DMS79 (cell line): ENCODE data around the gene ZMYND8.
"Not testable (repeated sequence)": the region's sequence is repeated elsewhere in the genome, so short reads cannot be mapped to it uniquely, and the experiment has no call there.

ENCODE experiments used
- DNase-seq: peaks from one replicate; lab custom pipeline; 2025; lab: John Stamatoyannopoulos, UW

ZMYND8 gene

DNA sequence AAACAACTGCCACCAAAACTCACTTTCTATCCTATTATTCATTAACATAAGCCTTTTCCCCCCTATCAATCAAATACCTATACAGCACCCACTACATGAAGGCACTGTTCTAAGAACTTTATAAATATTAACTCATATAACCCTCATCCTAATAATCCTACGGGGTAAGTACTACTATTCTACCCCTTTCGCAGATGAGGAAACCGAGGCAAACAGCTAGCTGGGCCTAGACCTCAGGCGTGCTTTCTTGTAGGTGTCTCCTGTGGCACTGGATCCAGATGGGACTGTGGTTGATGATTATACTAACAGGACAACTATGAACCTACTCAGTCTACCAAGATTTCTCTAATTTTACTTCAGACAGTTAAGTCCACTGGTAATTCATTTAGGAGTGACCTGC, 131.6 kb downstream of the ZMYND8 start:
- no peak for DNase-seq

DNA sequence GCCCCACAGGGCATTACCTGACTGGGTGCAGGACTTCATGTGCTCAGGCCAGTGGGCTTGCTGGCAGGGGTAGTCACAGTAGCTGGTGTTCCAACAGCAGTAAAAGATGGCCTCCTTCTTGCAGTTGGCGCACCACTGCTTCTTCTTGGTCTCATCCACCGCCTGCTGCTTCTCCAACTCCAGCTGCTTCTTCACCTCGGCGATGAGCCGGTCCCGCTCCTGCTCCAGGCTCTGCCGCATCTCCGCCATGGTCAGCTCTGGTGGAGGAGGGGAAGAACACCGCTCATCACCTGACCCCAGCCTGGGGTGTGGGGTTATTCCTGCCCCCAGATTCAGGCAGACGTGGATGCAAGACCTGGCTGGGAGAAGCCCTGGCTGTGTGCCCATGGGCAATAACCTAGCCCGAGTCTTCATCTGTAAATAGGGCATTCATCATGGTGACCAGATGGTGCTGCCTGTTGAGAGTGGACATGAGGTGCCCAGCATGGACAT, 132.2 kb downstream of the ZMYND8 start:
- no peak for DNase-seq

DNA sequence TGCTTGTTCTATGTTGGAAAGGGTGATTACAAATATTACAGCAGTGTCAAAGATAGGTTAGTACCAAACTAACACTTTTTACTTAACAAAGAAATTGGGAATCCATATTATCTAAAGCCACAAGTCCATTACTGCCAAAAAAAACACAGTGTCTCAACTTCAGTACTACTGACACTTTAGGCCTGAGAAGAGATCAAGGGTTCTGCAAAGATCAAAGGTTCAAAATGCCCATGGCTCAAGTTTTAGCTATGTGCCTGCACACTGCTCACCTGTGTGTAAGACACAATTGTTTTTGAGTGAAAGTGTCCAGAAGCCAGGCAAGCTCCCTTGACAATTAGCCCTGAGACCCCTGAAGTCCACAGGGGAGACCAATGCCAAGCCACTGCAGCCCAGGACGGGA, 132.6 kb downstream of the ZMYND8 start:
- DNase-seq = no peak

DNA sequence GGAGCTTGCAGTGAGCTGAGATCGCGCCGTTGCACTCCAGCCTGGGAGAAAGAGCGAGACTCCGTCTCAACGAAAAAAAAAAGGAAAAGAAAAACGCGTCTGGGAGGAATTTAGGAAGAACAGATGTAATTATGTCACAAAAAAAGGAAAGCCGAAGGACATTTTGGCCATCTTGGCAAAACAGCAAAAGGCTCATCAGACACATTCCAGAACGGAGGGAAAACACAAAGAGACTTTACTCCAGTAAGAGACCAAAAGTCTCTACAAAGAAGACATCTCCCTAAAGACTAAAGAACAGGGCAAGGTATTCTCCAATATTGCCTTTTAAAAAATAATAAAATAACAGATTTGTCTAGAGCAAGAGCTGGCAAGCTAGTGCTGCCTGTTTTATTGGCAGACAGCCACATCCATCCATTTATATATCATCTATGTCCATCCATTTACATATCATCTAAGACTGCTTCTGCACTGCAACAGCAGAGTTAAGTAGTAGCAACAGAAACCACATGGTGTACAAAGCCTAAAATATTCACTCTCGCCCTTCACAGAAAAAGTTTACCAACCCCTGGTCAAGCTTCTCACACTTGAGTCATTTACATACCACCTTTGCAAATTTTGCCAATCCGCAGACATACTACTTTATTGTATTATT, 133.9 kb downstream of the ZMYND8 start:
- DNase-seq = no peak

DNA sequence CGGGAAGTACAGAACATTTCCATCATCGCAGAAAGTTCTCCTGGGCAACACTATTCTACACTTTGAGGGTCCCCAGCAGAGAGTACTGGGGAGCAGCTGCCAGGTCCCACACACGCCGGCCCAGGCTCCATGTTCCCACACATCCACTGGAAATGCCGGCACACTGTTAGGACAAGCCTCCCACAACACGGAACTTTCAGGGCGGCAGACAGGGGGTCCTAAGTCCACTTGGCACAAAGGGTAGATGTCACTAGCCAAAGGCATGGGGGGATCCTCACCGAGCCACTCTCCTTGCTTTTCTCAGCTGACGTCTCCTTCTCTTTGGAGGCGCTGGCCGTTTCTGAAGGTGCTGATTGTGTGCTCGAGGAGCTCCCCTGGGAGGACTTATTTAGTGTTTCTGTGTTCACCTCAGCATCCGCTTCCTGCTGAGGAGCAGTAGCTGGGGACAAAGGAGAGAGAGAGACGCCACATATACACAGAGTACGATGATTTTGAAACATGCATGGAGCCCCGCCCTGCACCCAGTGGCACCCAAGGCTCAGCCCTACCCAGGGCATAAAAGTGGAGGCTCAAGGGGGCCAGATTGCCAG, 135.4 kb downstream of the ZMYND8 start:
- no peak for DNase-seq

DNA sequence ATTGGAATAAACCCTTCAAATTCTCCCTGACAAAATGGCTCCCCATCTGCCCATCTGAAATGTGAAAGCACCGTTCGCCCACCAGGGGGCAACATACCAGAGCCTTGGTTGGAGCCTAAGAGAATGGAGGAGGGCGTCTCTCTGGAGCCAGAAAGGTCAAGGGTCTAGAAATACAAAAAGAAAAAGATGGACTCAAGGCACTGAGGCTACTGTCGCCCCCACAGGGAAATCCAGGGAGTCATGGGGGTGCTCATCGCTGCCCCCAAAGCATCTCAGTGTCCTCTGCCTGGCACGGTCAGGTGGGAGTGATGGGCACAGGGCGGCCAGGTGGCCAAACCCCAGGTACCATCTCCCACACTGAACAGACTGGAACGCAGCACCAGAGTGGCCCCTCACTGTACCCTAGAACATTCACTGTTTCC, 136.3 kb downstream of the ZMYND8 start:
- no peak for DNase-seq

DNA sequence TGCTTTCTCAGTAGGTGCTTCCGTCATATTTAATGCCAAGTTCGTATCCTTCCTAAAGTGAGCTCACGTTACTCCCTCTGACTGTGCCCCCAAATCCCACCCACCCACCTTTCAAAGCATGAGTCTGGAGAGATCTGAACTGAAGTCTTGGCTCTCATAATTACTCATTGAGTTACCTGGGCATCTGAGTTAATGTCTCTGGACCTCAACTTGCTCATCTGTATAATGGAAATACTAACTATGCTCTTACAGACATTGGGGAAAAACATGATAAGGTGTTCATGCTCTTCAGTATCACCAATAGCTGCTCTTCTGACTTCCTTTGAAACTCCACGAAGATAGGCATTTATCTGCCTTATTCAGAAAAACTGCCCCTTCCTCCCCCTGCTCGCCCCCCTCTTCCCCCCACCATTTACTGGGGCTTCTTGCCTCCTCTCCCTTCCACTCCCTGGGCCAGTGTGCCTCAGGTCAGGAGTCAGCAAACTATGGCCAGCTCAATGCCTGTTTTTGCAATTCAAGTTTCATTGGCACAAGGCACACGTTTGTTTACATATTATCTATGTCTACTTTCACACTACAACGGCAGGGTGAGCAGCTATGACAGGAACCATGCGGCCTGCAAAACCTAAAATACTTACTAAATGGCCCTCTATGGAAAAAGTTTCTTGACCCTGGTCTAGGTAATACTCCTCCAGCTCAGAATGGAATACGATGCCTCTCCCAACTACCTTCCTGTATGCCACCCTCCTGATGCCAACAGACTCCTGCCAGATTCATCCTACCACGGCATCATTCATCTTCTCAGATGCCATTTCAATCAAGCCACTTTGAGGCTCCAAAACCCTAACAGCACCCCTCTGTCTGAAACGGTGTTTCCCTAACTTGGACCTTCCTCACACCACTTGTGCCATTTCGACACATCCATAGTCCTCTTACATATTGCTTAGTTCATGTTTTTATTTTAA, 138.7 kb downstream of the ZMYND8 start:
- DNase-seq = no peak

DNA sequence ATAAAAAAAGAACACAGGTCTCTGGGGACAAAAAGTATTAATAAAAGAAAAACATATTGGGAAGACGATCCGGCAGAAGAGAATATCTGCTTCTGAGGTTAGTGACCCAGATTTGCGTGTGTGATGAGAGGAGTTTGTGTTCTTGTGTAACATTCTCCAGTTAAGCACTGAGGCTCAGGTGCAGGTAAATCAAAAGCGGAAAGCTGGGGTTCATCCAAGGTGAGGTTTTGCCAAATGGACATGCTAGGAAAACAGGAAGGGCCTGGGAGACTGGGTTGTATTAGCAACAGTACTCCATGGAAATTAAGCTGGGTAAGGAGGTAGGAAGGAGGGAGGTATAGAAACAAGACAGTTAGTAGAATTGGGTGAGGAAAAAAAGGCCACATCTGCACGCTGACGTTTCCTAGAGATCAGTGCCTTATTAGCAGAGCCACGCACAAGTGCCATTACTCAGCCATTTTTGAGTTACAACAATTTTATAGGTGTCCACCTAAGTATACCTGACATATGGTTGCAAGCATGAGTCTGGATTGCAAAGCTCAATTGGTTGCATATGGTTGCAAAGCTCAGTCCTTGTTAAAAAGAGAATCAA, 139.6 kb downstream of the ZMYND8 start:
- DNase-seq = no peak

DNA sequence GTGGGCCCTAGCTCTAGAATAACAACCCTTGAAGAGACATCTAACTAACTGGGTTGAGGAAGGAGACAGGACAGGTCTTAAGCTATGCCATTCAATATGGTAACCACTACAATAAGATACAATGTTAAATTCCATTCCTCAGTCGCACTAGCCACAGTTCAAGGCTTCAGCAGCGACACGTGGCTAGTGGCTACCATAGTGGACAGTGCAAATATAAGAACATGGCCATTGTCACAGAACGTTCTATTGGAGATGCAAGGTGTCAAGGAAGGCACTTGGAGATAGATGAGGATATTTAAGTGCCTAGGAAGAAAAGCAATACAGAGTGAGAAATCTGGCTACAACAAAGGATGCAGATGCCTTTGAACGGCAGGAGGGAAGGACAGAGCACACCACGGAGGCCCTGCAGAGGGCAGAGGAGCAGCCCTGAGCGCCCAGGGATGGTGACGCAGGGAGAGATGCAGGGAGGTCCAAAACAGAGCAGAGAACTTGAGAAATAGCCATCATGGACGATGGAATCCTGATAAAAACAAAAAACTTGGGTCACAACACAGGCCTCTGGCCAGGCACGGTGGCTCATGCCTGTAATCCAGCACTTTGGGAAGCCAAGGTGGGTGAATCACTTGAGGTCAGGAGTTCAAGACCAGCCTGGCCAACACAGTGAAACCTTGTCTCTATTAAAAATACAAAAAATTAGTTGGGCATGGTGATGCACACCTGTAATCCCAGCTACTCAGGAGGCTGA, 140.7 kb downstream of the ZMYND8 start:
- no peak for DNase-seq

DNA sequence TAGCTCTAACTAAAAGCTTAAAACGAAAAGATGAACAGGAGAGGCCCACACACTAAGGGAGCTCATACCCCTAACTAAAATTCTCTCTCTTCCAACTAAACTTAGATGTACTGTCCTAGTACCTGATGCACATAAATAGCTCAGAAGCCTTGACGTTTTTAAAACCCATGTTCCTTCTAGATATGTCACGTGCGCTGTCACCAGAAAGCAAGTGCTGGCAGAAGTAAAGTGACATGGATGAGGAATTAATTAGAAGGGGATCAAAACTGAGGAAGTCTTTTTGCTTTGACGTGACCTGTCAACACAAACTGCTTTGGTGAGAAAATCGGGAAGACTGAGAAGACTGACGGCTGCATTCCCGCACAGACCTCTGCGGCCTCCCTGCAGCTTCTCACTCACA, 142.5 kb downstream of the ZMYND8 start:
- no peak for DNase-seq

DNA sequence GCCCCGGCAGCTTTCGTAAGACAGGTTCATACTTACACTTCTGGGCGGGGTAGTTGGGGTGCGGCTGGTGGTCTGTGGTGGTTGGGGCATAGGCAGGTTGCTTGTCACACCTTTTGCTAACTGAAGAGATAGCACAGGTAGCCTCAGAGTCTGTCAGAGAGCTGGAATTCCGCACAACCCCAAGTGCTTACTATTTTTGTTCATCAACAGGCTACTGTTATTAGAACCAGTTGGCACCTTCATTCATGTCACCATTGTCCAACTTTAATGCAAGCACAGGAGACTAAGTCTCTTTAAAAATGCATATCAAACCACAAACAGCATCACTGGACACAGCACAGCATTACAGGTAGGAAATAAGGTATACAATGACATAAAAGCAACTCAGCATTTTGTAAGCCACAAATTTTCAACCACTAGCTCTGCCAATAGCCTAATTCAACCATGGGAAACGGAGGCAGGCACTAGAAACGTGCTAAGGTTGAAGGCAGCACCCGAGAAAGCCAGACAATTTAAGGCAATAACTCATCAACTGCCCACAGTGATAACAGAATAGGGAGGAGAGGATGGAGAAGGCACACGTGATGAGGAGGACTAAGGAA, 143.8 kb downstream of the ZMYND8 start:
- DNase-seq = no peak

DNA sequence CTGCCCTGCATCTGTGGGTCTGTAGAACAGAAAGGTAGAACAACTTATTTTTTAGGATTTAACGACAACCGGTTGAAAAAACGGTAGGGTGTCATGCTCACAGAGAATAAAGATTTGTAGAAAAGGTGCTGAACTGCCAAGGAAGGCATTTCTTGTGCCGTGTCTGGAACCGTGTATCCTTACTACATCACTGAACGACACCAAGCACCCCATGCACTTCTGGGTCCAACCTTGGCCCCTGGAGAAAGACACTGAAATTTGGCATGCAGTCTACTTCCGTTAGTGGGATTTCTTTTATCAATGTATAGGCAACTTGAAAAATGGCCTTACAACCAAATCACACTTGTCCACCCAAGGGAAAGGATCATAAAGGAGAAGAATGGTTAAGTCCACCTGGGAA, 145.5 kb downstream of the ZMYND8 start:
- DNase-seq = no peak

DNA sequence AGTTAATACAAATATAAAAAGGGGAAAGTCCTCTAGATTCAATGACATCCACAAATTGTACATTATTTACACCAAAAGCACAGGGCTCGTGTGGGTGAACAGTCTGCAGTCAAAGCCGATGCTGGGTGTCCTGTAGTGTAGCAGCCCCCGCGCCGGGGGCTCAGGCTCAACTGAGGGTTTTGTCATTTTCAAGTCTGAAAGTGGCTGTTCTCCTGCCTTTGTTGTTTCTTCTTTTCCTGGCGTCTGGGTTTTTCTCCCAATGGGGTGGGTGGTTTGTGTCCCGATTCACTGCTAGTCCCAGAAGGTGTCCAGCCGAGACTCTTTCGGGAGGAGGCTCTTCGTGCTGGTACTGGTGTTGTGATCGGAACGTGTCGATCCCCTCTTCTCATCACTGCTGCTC, 146.0 kb downstream of the ZMYND8 start:
- no peak for DNase-seq

DNA sequence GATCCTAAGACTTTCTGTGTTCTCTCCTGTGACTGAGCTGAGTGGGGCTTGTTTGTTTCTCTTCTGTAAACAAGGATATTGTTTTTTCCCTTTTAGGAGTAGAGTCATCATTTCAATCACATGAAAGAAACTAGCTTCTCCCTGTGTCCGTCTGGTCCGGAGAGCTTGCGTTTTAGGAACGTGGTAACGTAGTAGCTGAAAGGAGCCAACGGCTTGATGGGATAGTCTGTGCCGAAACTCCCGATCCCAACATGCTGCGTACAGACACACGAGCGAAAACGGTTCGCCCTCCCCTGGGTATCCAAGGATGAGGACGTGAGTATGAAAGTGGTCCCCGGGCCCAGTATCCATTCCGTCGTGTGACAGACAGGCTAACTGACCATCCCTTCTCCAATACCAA, 146.5 kb downstream of the ZMYND8 start:
- DNase-seq = no peak

DNA sequence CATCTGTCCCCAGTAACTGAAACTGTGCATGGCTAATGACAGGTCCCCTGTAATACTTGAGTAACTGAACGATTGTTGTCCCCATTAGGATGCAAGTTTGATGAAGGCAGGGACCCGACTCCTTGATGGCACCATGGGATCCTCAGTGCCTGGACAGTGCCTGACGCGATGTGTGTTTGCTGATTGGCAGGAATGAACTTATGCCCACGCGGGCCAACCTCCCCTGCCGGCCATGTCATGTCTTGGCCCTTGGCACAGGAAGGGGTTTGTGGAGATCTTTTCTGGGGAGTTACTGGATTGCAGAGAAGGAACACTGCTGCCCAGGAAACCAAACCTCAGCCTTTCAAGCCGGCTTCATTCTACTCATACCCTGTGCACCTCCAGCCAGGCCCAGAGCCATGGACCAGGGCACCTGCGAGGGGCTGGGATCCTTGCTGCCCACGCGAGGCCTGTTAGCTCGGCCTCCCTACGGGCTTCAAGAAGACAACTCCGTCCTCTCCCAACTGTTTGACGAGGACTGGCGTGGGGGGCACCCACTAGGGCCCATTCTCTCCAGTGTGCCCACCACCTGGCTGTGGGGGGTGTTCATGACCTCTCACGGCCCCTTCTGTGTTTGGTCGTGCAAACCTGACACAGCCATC, 147.8 kb downstream of the ZMYND8 start:
- no peak for DNase-seq

DNA sequence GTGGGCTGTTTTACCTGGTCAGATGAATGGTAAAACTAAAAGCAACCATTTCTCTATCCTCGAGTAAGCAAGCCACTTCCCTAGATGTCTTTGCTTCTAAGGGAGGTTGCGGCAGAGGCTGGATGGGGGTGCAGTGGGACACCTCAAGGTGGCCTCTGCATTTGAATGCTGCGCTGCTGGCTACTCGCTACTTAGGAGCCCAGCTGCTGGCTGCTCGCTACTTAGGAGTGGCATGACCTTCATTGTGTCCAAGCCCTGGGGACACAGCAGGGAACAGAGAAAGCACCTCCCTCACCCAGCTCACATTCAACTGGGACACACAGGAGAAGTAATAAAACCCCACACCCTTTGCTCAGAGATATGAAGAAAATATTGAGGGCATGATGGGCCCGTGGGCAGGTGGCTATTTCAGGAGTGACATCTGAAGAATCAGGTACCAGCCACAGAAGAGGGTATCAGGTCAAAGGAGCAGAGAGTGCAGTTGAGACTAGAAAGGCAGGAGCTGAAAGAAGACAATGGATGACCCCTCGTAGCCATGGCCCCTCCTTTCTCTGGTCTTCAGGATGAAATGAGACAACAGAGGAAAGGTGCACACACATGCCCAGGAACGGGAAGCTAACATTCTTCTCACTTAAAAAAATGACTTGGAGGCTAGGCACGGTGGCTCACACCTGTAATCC, 149.4 kb downstream of the ZMYND8 start:
- no peak for DNase-seq

DNA sequence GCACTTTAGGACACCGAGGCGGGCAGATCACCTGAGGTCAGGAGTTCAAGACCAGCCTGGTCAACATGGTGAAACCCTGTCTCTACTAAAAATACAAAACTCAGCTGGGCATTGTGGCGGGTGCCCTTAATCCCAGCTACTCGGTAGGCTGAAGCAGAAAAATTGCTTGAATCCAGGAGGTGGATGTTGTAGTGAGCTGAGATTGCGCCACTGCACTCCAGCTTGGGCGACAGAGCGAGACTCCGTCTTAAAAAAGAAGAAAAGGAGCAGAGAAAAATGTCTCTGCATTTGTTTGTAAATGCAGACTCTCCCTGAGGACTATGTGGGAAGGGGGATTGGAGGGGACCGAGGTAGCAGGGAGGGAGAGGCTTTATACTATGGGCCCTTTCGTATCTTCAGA, 149.9 kb downstream of the ZMYND8 start:
- DNase-seq = not testable (repeated sequence)

DNA sequence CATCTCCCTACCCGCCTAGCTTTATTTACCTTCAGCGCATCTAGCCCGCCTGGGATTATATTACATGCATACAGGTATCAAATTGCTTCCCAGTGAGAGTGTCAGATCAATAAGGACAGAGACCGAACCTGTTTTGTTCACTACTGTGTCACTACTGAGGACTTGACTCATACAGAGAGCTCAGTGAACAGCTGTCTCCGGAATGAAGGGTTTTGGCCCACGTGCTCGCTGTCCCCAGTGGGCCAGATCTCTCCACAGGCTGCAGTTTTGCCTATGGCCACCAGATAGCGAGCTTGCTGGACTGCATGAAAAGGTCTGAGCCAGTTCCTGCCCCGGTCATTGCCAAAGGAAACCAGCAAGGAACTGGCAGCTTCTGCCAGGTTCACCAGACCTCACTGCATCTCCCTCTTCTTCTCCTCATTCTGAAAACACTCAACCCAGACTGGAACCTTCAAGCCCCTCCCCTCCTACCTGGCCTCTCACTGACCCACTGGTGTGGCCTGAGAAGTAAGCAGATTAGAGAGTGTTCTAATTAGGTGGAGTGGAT, 150.8 kb downstream of the ZMYND8 start:
- DNase-seq = no peak

DNA sequence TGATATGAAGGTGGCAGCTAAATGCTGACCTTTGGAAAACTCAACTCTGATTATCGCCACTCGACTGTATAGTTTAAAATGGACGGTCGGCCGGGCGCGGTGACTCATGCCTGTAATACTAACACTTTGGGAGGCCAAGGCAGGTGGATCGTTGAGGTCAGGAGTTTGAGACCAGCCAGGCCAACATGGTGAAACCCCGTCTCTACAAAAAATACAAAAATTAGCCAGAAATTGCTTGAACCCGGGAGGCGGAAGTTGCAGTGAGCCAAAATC, 151.7 kb downstream of the ZMYND8 start:
- not testable (repeated sequence) for DNase-seq
